A673 (cell line): ENCODE measurements around the gene LRRN1.

ENCODE experiments used
- CTCF ChIP-seq: fragments of 300-800, 200-600 bp; sonication (generic); conservative IDR thresholded peaks from 2 replicates; pipeline ENCODE4 v1.5.1; 2017; ENCODE audit warnings: low read depth, mild to moderate bottlenecking, antibody characterized with exemption, low read length, moderate library complexity, mixed read lengths
- EZH2 ChIP-seq: fragments of 200-600 bp; sonication (generic); IDR thresholded peaks from 2 replicates; pipeline ENCODE4 v1.6.1; 2017; ENCODE audit warnings: borderline replicate concordance, low read depth, mild to moderate bottlenecking, mixed read lengths, antibody characterized with exemption, low read length; ENCODE audit not compliant: poor library complexity, severe bottlenecking

- TF ChIP-seq CTCF (no peak), EZH2 (peak; percentile 52)
Observed at GRCh38 chr3:3799173-3800079, at the start of gene LRRN1.
